GM23338 (cell line): ENCODE results near the gene ACSL3. TPM values are rescaled to one million over a fixed set of nuclear protein-coding genes. Genes with fewer than 3 reads are reported as not detected.

Source experiments
- ATAC-seq: fragments of 200-7000 bp; cut with Tn5 transposase; 3 replicates; pipeline ENCODE4 v1.9.1; 2020
- DNase-seq: peaks from one replicate; pipeline ENCODE4 v3.0.0-alpha.2; 2015; ENCODE audit warnings: low spot score
- H2AFZ ChIP-seq: fragments of 200-600 bp; sonication (generic); 2 replicates; pipeline ENCODE4 v1.8.0; 2016; ENCODE audit warnings: antibody characterized with exemption, mild to moderate bottlenecking, moderate library complexity
- H3F3A ChIP-seq: fragments of 200-600 bp; sonication (generic); replicated peaks from 2 replicates; pipeline ENCODE4 v1.8.0; 2017; ENCODE audit warnings: antibody characterized with exemption, mixed run types, low read depth
- H3K27ac ChIP-seq: fragments of 200-600 bp; sonication (generic); 2 replicates; pipeline ENCODE4 v1.6.1; 2016; ENCODE audit warnings: low read depth
- H3K27me3 ChIP-seq: fragments of 200-600 bp; sonication (generic); 2 replicates; pipeline ENCODE4 v1.8.0; 2016; ENCODE audit warnings: mild to moderate bottlenecking, mixed run types, moderate library complexity; ENCODE audit not compliant: insufficient read depth
- H3K36me3 ChIP-seq: fragments of 200-600 bp; sonication (generic); 2 replicates; pipeline ENCODE4 v1.8.0; 2016; ENCODE audit warnings: mild to moderate bottlenecking; ENCODE audit not compliant: insufficient read depth
- H3K4me1 ChIP-seq: fragments of 200-600 bp; sonication (generic); 2 replicates; pipeline ENCODE4 v1.8.0; 2016; ENCODE audit warnings: mild to moderate bottlenecking, moderate library complexity; ENCODE audit not compliant: insufficient read depth
- H3K4me2 ChIP-seq: fragments of 200-600 bp; sonication (generic); 2 replicates; pipeline ENCODE4 v1.7.1; 2017; ENCODE audit warnings: mixed run types
- H3K4me3 ChIP-seq: fragments of 200-600 bp; sonication (generic); 2 replicates; pipeline ENCODE4 v1.6.1; 2016; ENCODE audit warnings: mixed run types
- H3K79me2 ChIP-seq: fragments of 200-600 bp; sonication (generic); replicated peaks from 2 replicates; pipeline ENCODE4 v1.8.0; 2017; ENCODE audit warnings: mild to moderate bottlenecking; ENCODE audit not compliant: insufficient read depth
- H3K9me2 ChIP-seq: fragments of 200-600 bp; sonication (generic); 2 replicates; pipeline ENCODE4 v1.8.0; 2017; ENCODE audit not compliant: insufficient read depth
- H4K20me1 ChIP-seq: fragments of 200-600 bp; sonication (generic); replicated peaks from 2 replicates; pipeline ENCODE4 v1.8.0; 2017; ENCODE audit warnings: mild to moderate bottlenecking; ENCODE audit not compliant: insufficient read depth
- H3K27ac Mint-ChIP-seq: 2 replicates; pipeline ENCODE4 v1.8.0; 2020; ENCODE audit warnings: inconsistent platforms, mild to moderate bottlenecking, moderate library complexity, mixed read lengths
- H3K27me3 Mint-ChIP-seq: 3 replicates; pipeline ENCODE4 v1.8.0; 2022; ENCODE audit warnings: low read depth, mild to moderate bottlenecking, moderate library complexity, mixed read lengths, inconsistent platforms; ENCODE audit not compliant: insufficient read depth, poor library complexity
- H3K36me3 Mint-ChIP-seq: 3 replicates; pipeline ENCODE4 v1.8.0; 2021; ENCODE audit warnings: low read depth, mild to moderate bottlenecking, inconsistent platforms, moderate library complexity, mixed read lengths
- H3K4me1 Mint-ChIP-seq: 3 replicates; pipeline ENCODE4 v1.8.0; 2020; ENCODE audit warnings: mild to moderate bottlenecking, inconsistent platforms, mixed read lengths
- H3K4me3 Mint-ChIP-seq: 3 replicates; pipeline ENCODE4 v1.8.0; 2021; ENCODE audit warnings: moderate library complexity, mild to moderate bottlenecking, inconsistent platforms, mixed read lengths
- H3K9me3 Mint-ChIP-seq: 3 replicates; pipeline ENCODE4 v1.8.0; 2020; ENCODE audit warnings: moderate library complexity, mild to moderate bottlenecking, inconsistent platforms, mixed read lengths
- CREB1 ChIP-seq: fragments of 250-450 bp; sonication (Bioruptor Pico); IDR thresholded peaks from 2 replicates; pipeline ENCODE4 v1.5.0; 2020; ENCODE audit warnings: low read depth, mild to moderate bottlenecking, moderate library complexity
- EZH2 ChIP-seq: fragments of 200-600 bp; sonication (generic); IDR thresholded peaks from one replicate; pipeline ENCODE4 v1.8.0; 2017; ENCODE audit warnings: antibody characterized with exemption, mild to moderate bottlenecking, low read depth; ENCODE audit not compliant: unreplicated experiment
- EZH2phosphoT487 ChIP-seq: fragments of 200-600 bp; sonication (generic); IDR thresholded peaks from one replicate; pipeline ENCODE4 v1.8.1; 2018; ENCODE audit warnings: antibody characterized with exemption; ENCODE audit not compliant: unreplicated experiment
- JUNB ChIP-seq: IDR thresholded peaks from one replicate; pipeline ENCODE4 v1.6.1; 2016; ENCODE audit warnings: antibody characterized with exemption; ENCODE audit not compliant: unreplicated experiment
- NANOG ChIP-seq: IDR thresholded peaks from 2 replicates; pipeline ENCODE4 v1.6.1; 2016; ENCODE audit warnings: antibody characterized with exemption, borderline replicate concordance
- ZNF331 ChIP-seq: fragments of 250-450 bp; sonication (Bioruptor Pico); IDR thresholded peaks from 2 replicates; pipeline ENCODE4 v1.5.0; 2020; ENCODE audit warnings: low read depth, mild to moderate bottlenecking, moderate library complexity
- ZNF462 ChIP-seq: fragments of 250-450 bp; sonication (Bioruptor Pico); IDR thresholded peaks from 2 replicates; pipeline ENCODE4 v1.5.0; 2020; ENCODE audit warnings: mild to moderate bottlenecking, moderate library complexity
- polyA plus RNA-seq: library from polyadenylated mRNA; unstranded; fragments of >200 nt; fragmentation: Nextera tagmentation; extraction: Ambion mirVana; gene quantifications from 2 replicates; pipeline ENCODE4 v1.2.1, GENCODE V29; 2016
- total RNA-seq: library from RNA; depleted of rRNA; stranded (reverse); fragments of >200 nt; shearing (Covaris generic); gene quantifications from 2 replicates; pipeline ENCODE4 v1.2.3, GENCODE V29; 2014
- TF ChIP-seq, protein P1 (sequence below): IDR thresholded peaks from one replicate; pipeline ENCODE4 v1.6.1; 2018; ENCODE audit warnings: antibody characterized with exemption; ENCODE audit not compliant: unreplicated experiment

The ACSL3 gene
- total and polyA plus RNA-seq, 2 experiments from 2014 or later: 55.3 to 130 TPM

- TF ChIP-seq, protein P1, sequence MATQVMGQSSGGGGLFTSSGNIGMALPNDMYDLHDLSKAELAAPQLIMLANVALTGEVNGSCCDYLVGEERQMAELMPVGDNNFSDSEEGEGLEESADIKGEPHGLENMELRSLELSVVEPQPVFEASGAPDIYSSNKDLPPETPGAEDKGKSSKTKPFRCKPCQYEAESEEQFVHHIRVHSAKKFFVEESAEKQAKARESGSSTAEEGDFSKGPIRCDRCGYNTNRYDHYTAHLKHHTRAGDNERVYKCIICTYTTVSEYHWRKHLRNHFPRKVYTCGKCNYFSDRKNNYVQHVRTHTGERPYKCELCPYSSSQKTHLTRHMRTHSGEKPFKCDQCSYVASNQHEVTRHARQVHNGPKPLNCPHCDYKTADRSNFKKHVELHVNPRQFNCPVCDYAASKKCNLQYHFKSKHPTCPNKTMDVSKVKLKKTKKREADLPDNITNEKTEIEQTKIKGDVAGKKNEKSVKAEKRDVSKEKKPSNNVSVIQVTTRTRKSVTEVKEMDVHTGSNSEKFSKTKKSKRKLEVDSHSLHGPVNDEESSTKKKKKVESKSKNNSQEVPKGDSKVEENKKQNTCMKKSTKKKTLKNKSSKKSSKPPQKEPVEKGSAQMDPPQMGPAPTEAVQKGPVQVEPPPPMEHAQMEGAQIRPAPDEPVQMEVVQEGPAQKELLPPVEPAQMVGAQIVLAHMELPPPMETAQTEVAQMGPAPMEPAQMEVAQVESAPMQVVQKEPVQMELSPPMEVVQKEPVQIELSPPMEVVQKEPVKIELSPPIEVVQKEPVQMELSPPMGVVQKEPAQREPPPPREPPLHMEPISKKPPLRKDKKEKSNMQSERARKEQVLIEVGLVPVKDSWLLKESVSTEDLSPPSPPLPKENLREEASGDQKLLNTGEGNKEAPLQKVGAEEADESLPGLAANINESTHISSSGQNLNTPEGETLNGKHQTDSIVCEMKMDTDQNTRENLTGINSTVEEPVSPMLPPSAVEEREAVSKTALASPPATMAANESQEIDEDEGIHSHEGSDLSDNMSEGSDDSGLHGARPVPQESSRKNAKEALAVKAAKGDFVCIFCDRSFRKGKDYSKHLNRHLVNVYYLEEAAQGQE: no peak
Observed at GRCh38 chr2:222920657-222921186, 59.9 kb downstream of the ACSL3 start (continued).

DNA sequence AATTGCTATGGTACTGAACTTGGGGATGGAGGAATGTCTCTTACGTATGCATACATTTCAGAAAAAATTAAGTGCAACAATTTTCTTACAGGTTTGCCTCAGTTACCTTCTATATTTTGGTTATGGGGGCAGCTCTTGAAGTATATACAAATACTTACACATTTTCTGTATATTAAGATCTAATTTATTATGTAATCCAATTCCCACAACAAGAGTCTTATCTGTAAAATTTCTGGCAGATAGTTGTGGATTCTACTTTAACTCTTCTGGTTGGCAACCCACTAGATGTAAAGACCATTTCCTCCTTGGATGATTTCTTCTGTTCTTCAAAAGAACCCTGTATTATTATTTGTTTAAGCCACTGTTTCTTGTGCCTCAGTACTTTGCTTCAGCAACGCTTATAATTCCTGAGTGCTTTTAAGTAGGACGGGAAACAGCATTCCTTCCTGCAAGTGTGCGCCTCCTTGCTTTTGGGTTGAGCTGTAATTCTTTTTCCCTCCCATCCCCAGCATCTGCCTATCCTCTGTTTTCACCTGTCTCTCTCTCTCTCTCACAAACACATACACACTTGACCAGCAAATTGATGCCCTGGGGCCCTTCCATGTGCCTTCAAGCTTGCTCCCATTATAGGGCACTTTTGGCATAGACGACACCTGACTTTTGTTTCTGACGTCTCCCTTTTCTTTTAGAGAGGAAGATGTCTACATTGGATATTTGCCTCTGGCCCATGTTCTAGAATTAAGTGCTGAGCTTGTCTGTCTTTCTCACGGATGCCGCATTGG, 61.4 kb downstream of the ACSL3 start:
- 0 out of 2 replicates have a peak, but pooled peaks cover 12% of the 10 kb centered on the region for H3K79me2 ChIP-seq
- H3K9me2 ChIP-seq: no peaks in the 10 kb centered on the region
- H3K27ac Mint-ChIP-seq: no peak overlapping the region
- H2AFZ ChIP-seq: no peak overlapping the region
- no peak overlapping the region for H3K27ac ChIP-seq
- H3F3A ChIP-seq: no peaks in the 10 kb centered on the region
- peaks cover 14% of the 10 kb centered on the region; the same call in 1 of the 2 replicates for H3K36me3 ChIP-seq
- DNase-seq: no peak
- TF ChIP-seq JUNB (no peak), ZNF462 (no peak), ZNF331 (CRISPR knock-in tag) (no peak), NANOG (no peak), CREB1 (CRISPR knock-in tag) (no peak), EZH2phosphoT487 (no peak), EZH2 (no peak)
- H3K27me3 Mint-ChIP-seq: no peaks in the 10 kb centered on the region
- H3K4me3 Mint-ChIP-seq: no peak overlapping the region
- ATAC-seq: no peak
- H3K4me1 Mint-ChIP-seq: peaks cover 22% of the 10 kb centered on the region
- H3K36me3 Mint-ChIP-seq: peaks cover 59% of the 10 kb centered on the region
- H3K4me2 ChIP-seq: no peak overlapping the region
- no peaks in the 10 kb centered on the region; the same call in 1 of the 2 replicates for H4K20me1 ChIP-seq
- H3K9me3 Mint-ChIP-seq: no peaks in the 10 kb centered on the region
- H3K4me3 ChIP-seq: no peak overlapping the region
- no peaks in the 10 kb centered on the region for H3K27me3 ChIP-seq
- H3K4me1 ChIP-seq: peaks cover 8% of the 10 kb centered on the region; the same call in 1 of the 2 replicates
